GM12878 (cell line): ENCODE results near the gene G3BP1. TPM values are rescaled to one million over a fixed set of nuclear protein-coding genes. Genes with fewer than 3 reads are reported as not detected.
A peak's percentile ranks its signal among the peaks of the same experiment; 100 is the strongest.

Experiments used
- FOS ChIP-seq: IDR thresholded peaks from 3 replicates; pipeline ENCODE4 v1.6.1; 2011; ENCODE audit warnings: borderline replicate concordance; ENCODE audit not compliant: insufficient read length; ENCODE audit errors: extremely low read depth
- IRF4 ChIP-seq: IDR thresholded peaks from 2 replicates; pipeline ENCODE4 v1.6.1; 2011; ENCODE audit warnings: low read depth, low read length
- RB1 ChIP-seq: fragments of 450-650 bp; formaldehyde crosslinking; IDR thresholded peaks from 2 replicates; pipeline ENCODE4 v1.6.1; 2017; ENCODE audit warnings: mild to moderate bottlenecking, borderline replicate concordance
- RFX5 ChIP-seq: IDR thresholded peaks from 2 replicates; pipeline ENCODE4 v1.6.1; 2011; ENCODE audit warnings: low read depth, low read length, improper control_type of control experiment
- SPI1 ChIP-seq: IDR thresholded peaks from 2 replicates; pipeline ENCODE4 v1.6.1; 2011; ENCODE audit warnings: low read depth, mild to moderate bottlenecking, low read length, moderate library complexity, borderline replicate concordance; ENCODE audit not compliant: insufficient read depth
- ZNF24 ChIP-seq: fragments of 450-650 bp; IDR thresholded peaks from 2 replicates; pipeline ENCODE4 v1.6.1; 2017; ENCODE audit warnings: antibody characterized with exemption, mild to moderate bottlenecking
- ZNF384 ChIP-seq: IDR thresholded peaks from 2 replicates; pipeline ENCODE4 v1.6.1; 2012; ENCODE audit warnings: low read depth, mild to moderate bottlenecking, low read length, improper control_type of control experiment, borderline replicate concordance
- polyA plus RNA-seq, 11 experiments: library from polyadenylated mRNA; depleted of rRNA in 4 of 11; unstranded in 6 of 11; stranded (reverse) in 5 of 11; fragments of >200 nt; fragmentation: Nextera tagmentation in 4 of 11; fragmentation: Illumina TruSeq in 1 of 11; extraction: Ambion mirVana in 4 of 11; extraction: Trizol in 1 of 11; gene quantifications; 1 replicate in 1 of 11; 2 replicates in 10 of 11; pipeline versions ENCODE4 v1.2.1 to v1.2.3, GENCODE V29; 2011 to 2016; ENCODE audit warnings: inconsistent platforms in 2 of 11, missing spikeins in 2 of 11, low read depth in 1 of 11
- total RNA-seq, 4 experiments: library from RNA; depleted of rRNA in 3 of 4; stranded (reverse); fragments of >200 nt in 3 of 4; fragmentation: Illumina TruSeq in 1 of 4; extraction: Trizol in 1 of 4; gene quantifications; 2 replicates each; pipeline versions ENCODE4 v1.2.1 to v1.2.3, GENCODE V29; 2013 to 2021
- TF ChIP-seq, protein P1 (sequence below): fragments of 450-650 bp; IDR thresholded peaks from 2 replicates; pipeline ENCODE4 v1.6.1; 2017; ENCODE audit warnings: antibody characterized with exemption, mild to moderate bottlenecking, moderate library complexity

Gene G3BP1
- total and polyA plus RNA-seq, 10 of the 15 experiments (the other 5 are each of a cell fraction or from before 2014, with no cell fraction given), result 49.7 to 438 (median 148) TPM

GRCh38 chr5:151770383-151771258 is 1.1 kb upstream of the G3BP1 start (continued):
- TF ChIP-seq, protein P1, sequence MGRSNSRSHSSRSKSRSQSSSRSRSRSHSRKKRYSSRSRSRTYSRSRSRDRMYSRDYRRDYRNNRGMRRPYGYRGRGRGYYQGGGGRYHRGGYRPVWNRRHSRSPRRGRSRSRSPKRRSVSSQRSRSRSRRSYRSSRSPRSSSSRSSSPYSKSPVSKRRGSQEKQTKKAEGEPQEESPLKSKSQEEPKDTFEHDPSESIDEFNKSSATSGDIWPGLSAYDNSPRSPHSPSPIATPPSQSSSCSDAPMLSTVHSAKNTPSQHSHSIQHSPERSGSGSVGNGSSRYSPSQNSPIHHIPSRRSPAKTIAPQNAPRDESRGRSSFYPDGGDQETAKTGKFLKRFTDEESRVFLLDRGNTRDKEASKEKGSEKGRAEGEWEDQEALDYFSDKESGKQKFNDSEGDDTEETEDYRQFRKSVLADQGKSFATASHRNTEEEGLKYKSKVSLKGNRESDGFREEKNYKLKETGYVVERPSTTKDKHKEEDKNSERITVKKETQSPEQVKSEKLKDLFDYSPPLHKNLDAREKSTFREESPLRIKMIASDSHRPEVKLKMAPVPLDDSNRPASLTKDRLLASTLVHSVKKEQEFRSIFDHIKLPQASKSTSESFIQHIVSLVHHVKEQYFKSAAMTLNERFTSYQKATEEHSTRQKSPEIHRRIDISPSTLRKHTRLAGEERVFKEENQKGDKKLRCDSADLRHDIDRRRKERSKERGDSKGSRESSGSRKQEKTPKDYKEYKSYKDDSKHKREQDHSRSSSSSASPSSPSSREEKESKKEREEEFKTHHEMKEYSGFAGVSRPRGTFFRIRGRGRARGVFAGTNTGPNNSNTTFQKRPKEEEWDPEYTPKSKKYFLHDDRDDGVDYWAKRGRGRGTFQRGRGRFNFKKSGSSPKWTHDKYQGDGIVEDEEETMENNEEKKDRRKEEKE, result no peak
- TF ChIP-seq IRF4 (no peak), ZNF384 (no peak), RFX5 (0 out of 2 replicates have a peak, but pooled peaks have one; percentile 14), ZNF24 (no peak), SPI1 (no peak), FOS (no peak), RB1 (0 out of 2 replicates have a peak, but pooled peaks have one; percentile 46)
- TF ChIP-seq, all 136 proteins: peak for 26
